NOMO-1 (cell line): ENCODE results near the gene TNFSF11.

ENCODE experiments used
- DNase-seq, 2 experiments: peaks; one replicate each; lab custom pipeline; 2025; ENCODE audit not compliant: unreplicated experiment in 2 of 2; lab: John Stamatoyannopoulos, UW

Gene TNFSF11

DNA sequence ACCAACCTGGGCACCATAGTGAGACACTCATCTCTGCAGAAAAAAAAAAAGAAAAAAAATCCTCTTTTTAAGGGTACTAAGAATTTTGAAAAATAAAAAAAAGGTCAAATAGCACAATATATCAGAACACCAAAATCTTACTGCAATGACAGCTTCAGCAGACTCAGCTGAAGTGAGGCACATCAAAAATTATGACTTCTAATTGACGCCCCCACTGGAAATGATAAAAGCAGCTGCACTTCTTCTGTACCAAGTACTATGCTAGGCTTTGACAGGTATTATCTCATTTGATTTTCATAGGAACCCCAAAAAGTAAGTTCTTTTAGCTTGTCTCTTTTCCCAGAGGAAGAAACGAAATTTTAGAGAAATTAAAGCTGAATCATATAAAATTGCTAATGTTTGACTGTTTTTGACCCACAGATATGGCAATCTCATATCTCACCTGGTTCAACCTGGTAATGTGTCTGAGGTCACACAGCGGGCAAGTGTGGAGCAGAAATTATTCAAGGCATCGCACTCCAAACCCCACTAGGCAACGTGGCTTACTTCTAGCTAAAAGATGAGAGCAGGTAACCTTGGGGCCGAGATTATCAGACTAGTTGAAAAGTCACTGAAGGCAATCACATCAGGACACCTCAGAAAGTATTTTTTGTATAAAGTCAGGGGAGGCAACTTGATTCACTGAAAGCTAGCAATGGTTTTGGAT is 78.1 kb downstream of the TNFSF11 start:
- no peak for DNase-seq

DNA sequence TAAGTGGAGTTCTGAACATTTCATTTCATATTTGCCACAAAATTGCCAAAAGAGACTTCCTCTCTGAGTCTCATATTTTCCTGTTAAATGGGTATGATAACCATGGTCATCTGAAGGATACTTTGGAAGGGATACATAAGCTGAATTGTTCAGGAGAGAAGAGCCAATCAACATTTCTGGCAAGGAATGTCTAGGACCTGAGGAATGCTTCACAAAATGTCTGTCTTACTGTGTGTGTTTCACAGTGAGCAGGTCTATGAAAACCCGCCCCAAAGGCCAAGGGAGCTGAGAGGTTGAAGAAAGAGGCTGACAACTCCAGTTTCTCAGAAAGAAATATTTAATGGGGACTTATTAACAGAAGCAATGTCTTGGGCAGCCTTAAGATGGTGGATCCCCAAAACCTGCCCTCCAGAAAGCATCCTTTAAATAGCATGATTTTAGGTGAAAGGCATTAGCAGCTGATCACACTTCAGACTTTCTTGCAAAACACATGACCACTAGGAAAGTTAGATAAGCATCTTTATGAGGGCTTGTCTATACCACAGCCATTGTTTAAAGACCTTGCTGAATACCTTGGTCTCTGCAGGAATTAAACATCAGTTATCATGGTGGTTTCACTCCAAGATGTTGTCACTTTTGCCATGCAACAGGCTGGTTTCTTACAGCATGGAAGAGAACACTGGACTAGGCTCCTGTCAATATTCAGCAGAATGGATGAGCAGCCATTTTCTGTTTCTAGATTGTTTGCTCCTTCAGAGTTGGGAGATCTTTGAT is 78.9 kb downstream of the TNFSF11 start:
- no peak for DNase-seq

DNA sequence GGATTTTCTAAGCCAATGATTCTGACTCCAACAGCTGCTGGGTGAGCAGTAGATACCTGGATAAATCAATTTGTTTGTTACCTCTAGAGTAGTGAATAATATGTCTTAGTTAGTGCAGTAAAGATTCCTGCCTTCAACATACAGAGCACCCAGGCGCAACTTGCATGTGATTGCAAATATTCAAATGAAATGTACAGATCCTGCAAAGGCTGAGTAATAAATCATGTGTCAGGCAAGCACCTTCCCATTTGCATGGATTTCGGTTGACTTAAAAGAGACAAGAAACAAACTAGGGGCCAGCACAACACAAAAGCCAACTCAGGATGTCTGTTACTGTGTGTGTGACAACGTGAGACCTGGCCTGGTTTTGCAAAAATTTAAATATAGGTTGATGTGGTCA is 79.7 kb downstream of the TNFSF11 start:
- DNase-seq: no peak

DNA sequence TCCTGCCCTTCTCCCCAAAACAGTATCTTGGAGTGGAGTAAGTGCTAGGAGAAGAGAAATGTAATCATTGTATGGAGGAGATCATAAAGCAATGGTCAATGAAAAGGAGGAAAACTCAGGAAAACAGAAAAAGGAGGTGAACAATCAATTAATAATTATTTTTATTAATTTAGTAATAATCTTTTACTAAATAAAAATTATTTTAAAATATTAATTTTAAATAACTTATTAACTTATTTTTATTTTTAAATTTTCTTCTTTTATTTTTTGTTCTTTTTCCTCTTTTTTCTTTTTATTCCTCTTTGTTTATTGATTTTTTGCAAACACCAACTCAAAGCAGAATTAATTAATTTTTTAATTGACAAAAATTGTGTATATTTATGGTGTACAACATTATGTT is 80.3 kb downstream of the TNFSF11 start:
- no peak for DNase-seq

DNA sequence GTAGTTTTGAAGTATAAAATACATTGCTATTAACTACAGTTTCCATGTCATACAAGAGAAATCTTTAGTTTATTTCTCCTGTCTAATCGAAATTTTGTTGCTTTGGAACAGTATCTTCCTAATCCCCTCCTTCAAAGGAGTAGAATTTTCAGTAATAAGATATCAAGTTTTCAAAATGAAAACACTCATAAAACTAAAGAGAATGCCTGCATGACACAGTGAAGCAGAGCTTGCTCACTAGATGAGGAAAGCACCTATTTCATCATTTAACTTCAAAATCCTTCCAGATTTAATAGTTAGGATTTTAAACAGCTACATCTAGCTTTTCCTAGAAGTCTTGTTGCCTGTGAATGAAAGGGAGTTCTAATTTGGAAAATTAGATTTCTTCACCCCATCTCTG is 80.8 kb downstream of the TNFSF11 start:
- DNase-seq: no peak

DNA sequence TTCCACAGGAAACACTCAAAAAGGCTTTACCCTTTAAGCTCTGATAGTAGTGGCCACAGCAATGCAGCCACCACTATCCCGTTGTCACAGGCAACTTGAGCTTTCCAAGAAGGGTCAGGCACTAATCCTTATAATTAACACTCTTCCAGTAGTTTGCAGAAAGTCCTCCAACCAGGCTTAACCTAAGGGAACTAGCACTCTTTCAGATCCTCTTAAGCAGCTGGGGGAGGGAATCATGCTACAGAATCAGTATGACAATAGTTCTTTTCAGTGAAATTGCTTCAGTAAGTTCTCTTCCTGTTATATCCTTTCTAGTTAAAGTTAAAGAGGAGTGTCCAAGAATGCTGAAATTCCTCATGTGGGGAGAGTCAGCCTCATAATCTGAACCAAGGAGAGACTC is 82.2 kb downstream of the TNFSF11 start:
- DNase-seq: peak in 1 of 2 experiments; percentile 5

DNA sequence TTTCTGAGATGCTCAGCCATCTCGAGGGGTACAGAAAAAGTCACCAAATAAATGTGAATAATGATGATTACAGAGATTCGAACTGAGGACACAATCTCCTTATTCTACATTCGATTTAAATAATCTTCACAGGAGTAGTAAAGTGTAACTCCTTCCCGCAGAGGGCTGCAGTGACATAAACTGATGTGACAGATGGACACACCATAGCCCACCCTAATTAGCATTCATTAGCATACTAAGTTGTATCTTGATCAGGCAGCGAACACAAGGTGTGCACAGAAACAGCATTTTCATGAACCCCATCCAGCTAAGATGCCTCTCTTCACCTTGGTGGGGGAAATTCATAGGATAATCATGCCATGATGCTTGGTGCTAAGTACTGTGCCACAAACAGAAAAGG is 83.0 kb downstream of the TNFSF11 start:
- DNase-seq: no peak
